Neuronal stem cell (in vitro differentiated cells): ENCODE data around the gene MATN1.

Experiments used
- DNase-seq: peaks from one replicate; pipeline ENCODE4 v3.0.0-alpha.2; 2013; ENCODE audit warnings: low spot score
- H2AFZ ChIP-seq: one replicate; pipeline ENCODE4 v1.6.1; 2013; ENCODE audit warnings: mild to moderate bottlenecking, low read length, inconsistent platforms
- H2AK5ac ChIP-seq: 2 replicates; pipeline ENCODE4 v1.6.1; 2013; ENCODE audit warnings: low read depth, mild to moderate bottlenecking, inconsistent platforms, low read length, moderate library complexity, mixed read lengths
- H2BK120ac ChIP-seq: 2 replicates; pipeline ENCODE4 v1.6.1; 2013; ENCODE audit warnings: low read depth, mild to moderate bottlenecking, inconsistent platforms, low read length, moderate library complexity, mixed read lengths
- H2BK12ac ChIP-seq: one replicate; pipeline ENCODE4 v1.6.1; 2013; ENCODE audit warnings: low read length, inconsistent platforms
- H2BK15ac ChIP-seq: 2 replicates; pipeline ENCODE4 v1.6.1; 2013; ENCODE audit warnings: mild to moderate bottlenecking, low read length, inconsistent platforms, mixed read lengths
- H2BK5ac ChIP-seq: one replicate; pipeline ENCODE4 v1.6.1; 2013; ENCODE audit warnings: inconsistent platforms, mild to moderate bottlenecking, low read length, moderate library complexity
- H3K14ac ChIP-seq: one replicate; pipeline ENCODE4 v1.6.1; 2013; ENCODE audit warnings: low read length, inconsistent platforms
- H3K18ac ChIP-seq: 2 replicates; pipeline ENCODE4 v1.6.1; 2013; ENCODE audit warnings: low read length, inconsistent platforms
- H3K23ac ChIP-seq: 2 replicates; pipeline ENCODE4 v1.6.1; 2013; ENCODE audit warnings: low read depth, mild to moderate bottlenecking, mixed read lengths, low read length, inconsistent platforms; ENCODE audit not compliant: poor library complexity
- H3K27ac ChIP-seq: replicated peaks from 3 replicates; pipeline ENCODE4 v1.5.1; 2013; ENCODE audit warnings: low read length, inconsistent platforms
- H3K27me3 ChIP-seq, 3 experiments: 2 replicates each; pipeline ENCODE4 v1.6.1; 2013; ENCODE audit warnings: low read length in 3 of 3, mild to moderate bottlenecking in 2 of 3, inconsistent platforms in 1 of 3, low read depth in 1 of 3, mixed read lengths in 1 of 3, moderate library complexity in 1 of 3; ENCODE audit not compliant: control insufficient read depth in 3 of 3, insufficient read depth in 3 of 3
- H3K36me3 ChIP-seq, 2 donors: replicated peaks in 1 of 2; 2 replicates each; pipeline ENCODE4 v1.6.1; 2013; ENCODE audit warnings: low read length in 2 of 2; ENCODE audit not compliant: control insufficient read depth in 2 of 2, insufficient read depth in 2 of 2
- H3K4ac ChIP-seq: 2 replicates; pipeline ENCODE4 v1.6.1; 2013; ENCODE audit warnings: inconsistent platforms, mild to moderate bottlenecking, low read length, moderate library complexity
- H3K4me1 ChIP-seq, 2 donors: 1 replicate in 1 of 2; 2 replicates in 1 of 2; pipeline ENCODE4 v1.6.1; 2013; ENCODE audit warnings: low read length in 2 of 2, low read depth in 1 of 2; ENCODE audit not compliant: control insufficient read depth in 2 of 2, insufficient read depth in 1 of 2
- H3K4me2 ChIP-seq: one replicate; pipeline ENCODE4 v1.6.1; 2013; ENCODE audit warnings: mild to moderate bottlenecking, low read length, inconsistent platforms; ENCODE audit not compliant: insufficient read depth, poor library complexity, severe bottlenecking
- H3K4me3 ChIP-seq, 2 donors: 2 replicates each; pipeline ENCODE4 v1.5.1; 2013; ENCODE audit warnings: low read length in 2 of 2, mild to moderate bottlenecking in 2 of 2, inconsistent platforms in 1 of 2, moderate library complexity in 1 of 2
- H3K79me1 ChIP-seq: one replicate; pipeline ENCODE4 v1.6.1; 2013; ENCODE audit warnings: low read depth, mild to moderate bottlenecking, inconsistent platforms, low read length, moderate library complexity
- H3K9ac ChIP-seq: one replicate; pipeline ENCODE4 v1.6.1; 2013; ENCODE audit warnings: mild to moderate bottlenecking, low read depth, low read length, inconsistent platforms; ENCODE audit not compliant: poor library complexity
- H3K9me3 ChIP-seq, 2 donors: replicated peaks in 1 of 2; 2 replicates each; pipeline versions ENCODE3 to v1.6.1; 2013; ENCODE audit warnings: low read length in 2 of 2, mild to moderate bottlenecking in 2 of 2, inconsistent platforms in 1 of 2, low read depth in 1 of 2, mixed read lengths in 1 of 2, moderate library complexity in 1 of 2; ENCODE audit not compliant: control insufficient read depth in 2 of 2, insufficient read depth in 1 of 2
- H4K8ac ChIP-seq: one replicate; pipeline ENCODE4 v1.6.1; 2013; ENCODE audit warnings: low read depth, mild to moderate bottlenecking, inconsistent platforms, low read length, moderate library complexity
- H4K91ac ChIP-seq: one replicate; pipeline ENCODE4 v1.6.1; 2013; ENCODE audit warnings: low read length, low read depth, mild to moderate bottlenecking, inconsistent platforms; ENCODE audit not compliant: poor library complexity
- WGBS, 2 donors: extraction: QIAGEN DNeasy Blood & Tissue Kit; methylation state at CpG; one replicate each; pipeline ENCODE4 v1.1.7; 2013; ENCODE audit warnings: missing lambda C conversion rate in 2 of 2, mixed read lengths in 1 of 2; ENCODE audit not compliant: insufficient read length in 2 of 2, insufficient replicate concordance in 1 of 2; ENCODE audit errors: extremely low coverage in 2 of 2; 5-methylcytosine and 5-hydroxymethylcytosine counted together

MATN1 gene

DNA sequence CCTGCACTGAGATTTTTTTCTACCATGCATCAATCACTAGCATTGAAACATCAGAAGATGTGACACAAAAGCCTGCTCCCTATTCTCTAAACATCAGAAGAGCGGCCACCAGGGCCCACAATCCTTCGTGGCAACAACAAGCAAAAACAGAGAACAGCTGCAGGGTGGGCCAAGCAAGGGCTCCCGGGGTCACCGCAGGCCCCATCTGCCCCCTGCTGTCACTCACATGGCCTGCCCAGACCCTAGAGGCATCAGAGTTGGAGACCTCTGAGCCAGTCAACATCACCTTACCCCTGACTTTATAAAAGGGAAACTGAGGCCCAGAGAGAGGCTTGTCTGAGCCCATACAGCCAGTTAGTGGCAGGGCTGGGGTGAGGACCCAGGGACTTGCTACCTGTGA, 32.4 kb upstream of the MATN1 start:
- peaks cover 7% of the 10 kb centered on the region in 2 donors for H3K4me1 ChIP-seq
- WGBS, 2 donors, result no CpG with 5 or more reads among the region's 4 CpGs

DNA sequence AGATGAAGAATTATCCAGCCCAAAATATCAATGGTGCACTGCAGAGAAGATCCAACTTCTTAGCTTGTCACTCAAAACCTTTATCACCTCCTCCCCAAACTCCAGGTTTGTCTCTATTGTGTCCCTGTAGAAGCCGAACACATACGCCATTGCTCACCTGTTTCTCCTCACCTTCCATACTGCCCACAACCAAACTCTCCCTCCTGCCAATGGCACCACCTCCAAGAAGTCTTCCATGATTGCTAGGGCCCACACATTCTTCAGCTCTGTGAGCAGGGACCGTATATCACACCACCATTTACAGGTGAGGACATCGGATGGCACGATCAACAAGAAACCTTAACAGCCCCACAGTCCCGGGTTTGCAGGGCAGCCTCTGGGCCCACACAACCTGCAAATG, 31.9 kb upstream of the MATN1 start:
- Histone ChIP-seq H3K23ac (no peak overlapping the region), H2BK15ac (no peak overlapping the region), H4K8ac (no peak overlapping the region), H2BK5ac (no peak overlapping the region), H2AK5ac (no peak overlapping the region), H3K4me2 (no peak overlapping the region), H3K79me1 (no peaks in the 10 kb centered on the region), H3K36me3 (no peaks in the 10 kb centered on the region), H2AFZ (no peak overlapping the region), H4K91ac (no peak overlapping the region), H3K27me3 (no peaks in the 10 kb centered on the region), H3K9ac (no peak overlapping the region), H3K27ac (no peak overlapping the region), H3K18ac (no peak overlapping the region), H2BK120ac (no peak overlapping the region), H3K4ac (no peak overlapping the region), H2BK12ac (no peak overlapping the region), H3K4me1 (peaks cover 6% of the 10 kb centered on the region in 2 donors), H3K14ac (no peak overlapping the region), H3K9me3 (no peaks in the 10 kb centered on the region), H3K4me3 (no peak overlapping the region)
- DNase-seq, result no peak
- no CpG with 5 or more reads among the region's 6 CpGs for WGBS, 2 donors

More for the DNA sequence above, 32.4 kb upstream of the MATN1 start:
- H2AFZ ChIP-seq, result no peak overlapping the region
- H3K23ac ChIP-seq, result no peak overlapping the region
- peaks cover 0 to under 1% of the 10 kb centered on the region in 2 donors for H3K9me3 ChIP-seq
- no peak overlapping the region for H3K4me2 ChIP-seq
- H3K4ac ChIP-seq, result no peak overlapping the region
- H3K79me1 ChIP-seq, result no peaks in the 10 kb centered on the region
- H3K27ac ChIP-seq, result no peak overlapping the region
- no peak overlapping the region for H3K9ac ChIP-seq
- H3K27me3 ChIP-seq, result no peaks in the 10 kb centered on the region
- DNase-seq, result no peak
- no peak overlapping the region for H2BK120ac ChIP-seq
- H2BK5ac ChIP-seq, result no peak overlapping the region
- no peaks in the 10 kb centered on the region for H3K36me3 ChIP-seq
- no peak overlapping the region for H4K8ac ChIP-seq
- peak overlapping the region; percentile 61 for H4K91ac ChIP-seq
- H2BK15ac ChIP-seq, result no peak overlapping the region
- H3K4me3 ChIP-seq, result no peak overlapping the region
- H2BK12ac ChIP-seq, result no peak overlapping the region
- no peak overlapping the region for H2AK5ac ChIP-seq
- H3K14ac ChIP-seq, result no peak overlapping the region
- H3K18ac ChIP-seq, result peak overlapping the region; percentile 61

GRCh38 chr1:30754684-30755171, 31.3 kb upstream of the MATN1 start:
- H3K4ac ChIP-seq, result no peak overlapping the region
- H3K27me3 ChIP-seq, result no peaks in the 10 kb centered on the region
- peaks cover 1% of the 10 kb centered on the region for H3K79me1 ChIP-seq
- H4K91ac ChIP-seq, result no peak overlapping the region
- no peak overlapping the region for H4K8ac ChIP-seq
- no peaks in the 10 kb centered on the region for H3K36me3 ChIP-seq
- no peak overlapping the region for H3K4me3 ChIP-seq
- no peak overlapping the region for H3K14ac ChIP-seq
- no peak overlapping the region for H3K27ac ChIP-seq
- no peak overlapping the region for H2BK5ac ChIP-seq
- H3K4me2 ChIP-seq, result no peak overlapping the region
- H3K9ac ChIP-seq, result no peak overlapping the region
- H2BK12ac ChIP-seq, result peak overlapping the region; percentile 53
- H2BK15ac ChIP-seq, result no peak overlapping the region
- peak overlapping the region; percentile 24 for H2AK5ac ChIP-seq
- no peak overlapping the region for H2BK120ac ChIP-seq
- no peak overlapping the region for H3K23ac ChIP-seq
- H2AFZ ChIP-seq, result no peak overlapping the region
- H3K9me3 ChIP-seq, result no peaks in the 10 kb centered on the region
- H3K4me1 ChIP-seq, result peaks cover 3 to 6% of the 10 kb centered on the region in 2 donors
- no CpG with 5 or more reads among the region's 9 CpGs for whole genome bisulfite sequencing, 2 donors
- H3K18ac ChIP-seq, result no peak overlapping the region
- no peak for DNase-seq

DNA sequence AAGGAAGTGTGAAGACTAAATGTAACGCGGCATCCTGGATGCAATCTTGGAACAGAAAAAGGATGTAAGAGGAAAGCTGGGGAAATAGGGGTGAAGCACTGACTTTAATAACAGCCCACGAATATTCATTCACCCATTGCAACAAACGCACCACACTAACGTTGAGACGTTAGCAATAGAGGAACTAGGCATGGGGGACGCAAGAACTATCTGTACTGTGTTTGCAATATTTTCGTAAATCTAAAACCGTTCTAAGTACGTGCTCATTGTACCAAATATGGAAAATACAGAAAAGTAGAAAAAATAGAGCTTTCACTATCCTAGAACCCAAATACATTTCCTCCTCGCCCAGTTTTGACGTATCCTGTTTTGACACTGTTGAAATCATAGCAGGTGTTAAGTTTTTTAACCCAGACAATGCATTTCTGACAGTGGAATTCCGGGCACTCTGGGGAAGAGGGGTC, 30.3 kb upstream of the MATN1 start:
- no peaks in the 10 kb centered on the region for H3K36me3 ChIP-seq
- no peak overlapping the region for H3K23ac ChIP-seq
- no peak overlapping the region for H3K4ac ChIP-seq
- no peak for DNase-seq
- peaks cover 3 to 6% of the 10 kb centered on the region in 2 donors for H3K4me1 ChIP-seq
- no peaks in the 10 kb centered on the region for H3K9me3 ChIP-seq
- H3K4me3 ChIP-seq, result no peak overlapping the region
- no peak overlapping the region for H3K4me2 ChIP-seq
- H4K91ac ChIP-seq, result no peak overlapping the region
- no peaks in the 10 kb centered on the region for H3K27me3 ChIP-seq
- no peak overlapping the region for H4K8ac ChIP-seq
- H2AFZ ChIP-seq, result no peak overlapping the region
- H2BK120ac ChIP-seq, result no peak overlapping the region
- no peak overlapping the region for H3K18ac ChIP-seq
- no peak overlapping the region for H3K14ac ChIP-seq
- H3K27ac ChIP-seq, result no peak overlapping the region
- no peak overlapping the region for H2BK12ac ChIP-seq
- H2AK5ac ChIP-seq, result no peak overlapping the region
- no peak overlapping the region for H3K9ac ChIP-seq
- H2BK15ac ChIP-seq, result no peak overlapping the region
- WGBS, 2 donors, result no CpG with 5 or more reads among the region's 13 CpGs
- H2BK5ac ChIP-seq, result no peak overlapping the region
- peaks cover 2% of the 10 kb centered on the region for H3K79me1 ChIP-seq
